Right lobe of liver (tissue), 6 donors: ENCODE results near the gene MACF1. TPM values are rescaled to one million over a fixed set of nuclear protein-coding genes. Genes with fewer than 3 reads are reported as not detected.
A peak's percentile ranks its signal among the peaks of the same experiment; 100 is the strongest.
"Not testable (repeated sequence)": the region's sequence is repeated elsewhere in the genome, so short reads cannot be mapped to it uniquely, and the experiment has no call there.

ENCODE experiments used
- ATAC-seq, 4 donors: fragments of 200-7000 bp; cut with Tn5 transposase; one replicate each; pipeline ENCODE4 v1.9.1; 2020; ENCODE audit warnings: mild to moderate bottlenecking in 4 of 4, moderate library complexity in 4 of 4
- DNase-seq, 3 donors: peaks; one replicate each; pipeline ENCODE4 v3.0.0-alpha.2; 2020
- H3K27ac ChIP-seq, 3 donors: fragments of 200-600 bp; one replicate each; pipeline ENCODE4 v1.8.0; 2022
- H3K27me3 ChIP-seq, 2 donors: fragments of 200-600 bp; one replicate each; pipeline ENCODE4 v1.8.0; 2022
- H3K36me3 ChIP-seq, 4 donors: fragments of 200-600 bp; sonication (generic) in 1 of 4; one replicate each; pipeline versions ENCODE4 v1.5.1 to v1.8.0; 2017 to 2022; ENCODE audit warnings: control low read depth in 1 of 4
- H3K4me1 ChIP-seq, 4 donors: fragments of 200-600 bp; sonication (generic) in 1 of 4; one replicate each; pipeline versions ENCODE4 v1.5.1 to v1.8.0; 2017 to 2022; ENCODE audit warnings: control low read depth in 1 of 4
- H3K4me3 ChIP-seq, 3 donors: fragments of 200-600 bp; one replicate each; pipeline ENCODE4 v1.8.0; 2022
- H3K9me3 ChIP-seq, 4 donors: fragments of 200-600 bp; sonication (generic) in 1 of 4; one replicate each; pipeline versions ENCODE4 v1.5.1 to v1.8.0; 2017 to 2022; ENCODE audit warnings: control low read depth in 1 of 4
- POLR2A ChIP-seq: fragments of 450-650 bp; IDR thresholded peaks from one replicate; pipeline ENCODE4 v1.6.1; 2017; ENCODE audit warnings: antibody characterized with exemption, mild to moderate bottlenecking
- WGBS: methylation state at CpG from one replicate; pipeline ENCODE4 v1.1.6; 2018; ENCODE audit warnings: low coverage, low lambda C conversion rate; ENCODE audit not compliant: insufficient coverage; ENCODE audit errors: missing lambda C conversion rate; 5-methylcytosine and 5-hydroxymethylcytosine counted together
- intact Hi-C, 2 donors: fragments of 100-400 bp; cut with DNase I; formaldehyde crosslinking; loops; one replicate each; pipeline versions ENCODE4 v1.11.2 to v1.14.1; 2022
- total RNA-seq, 6 experiments: library from RNA; depleted of rRNA in 2 of 6; stranded (reverse); fragments of >200 nt in 2 of 6; fragmentation: NEBNext Ultra II Directional in 3 of 6; extraction: Animal tissue kit (Norgen Biotek cat#: 25700) in 3 of 6; gene quantifications; one replicate each; pipeline versions ENCODE4 v1.1.0 to v1.2.4, GENCODE V29; 2016 to 2023
- TF ChIP-seq, protein P1 (sequence below), 4 donors: fragments of 200-600 bp in 3 of 4; fragments of 450-650 bp in 1 of 4; IDR thresholded peaks; one replicate each; pipeline versions ENCODE4 v1.5.1 to v1.8.0; 2016 to 2022; ENCODE audit warnings: antibody characterized with exemption in 4 of 4, mild to moderate bottlenecking in 2 of 4
- donor health status: DM: no; HTN: yes; CAD: no.
- donor health status: DM: no; HTN: no; CAD: no.
- donor health status: DM: no; HTN: no; CAD: no.
- donor health status: DM: no; HTN: yes; CAD: no.
- donor health status: DM: no; HTN: yes; CAD: no.

MACF1 gene
- total RNA-seq, 6 experiments from 2014 or later = 78.4 to 141 (median 100) TPM

DNA sequence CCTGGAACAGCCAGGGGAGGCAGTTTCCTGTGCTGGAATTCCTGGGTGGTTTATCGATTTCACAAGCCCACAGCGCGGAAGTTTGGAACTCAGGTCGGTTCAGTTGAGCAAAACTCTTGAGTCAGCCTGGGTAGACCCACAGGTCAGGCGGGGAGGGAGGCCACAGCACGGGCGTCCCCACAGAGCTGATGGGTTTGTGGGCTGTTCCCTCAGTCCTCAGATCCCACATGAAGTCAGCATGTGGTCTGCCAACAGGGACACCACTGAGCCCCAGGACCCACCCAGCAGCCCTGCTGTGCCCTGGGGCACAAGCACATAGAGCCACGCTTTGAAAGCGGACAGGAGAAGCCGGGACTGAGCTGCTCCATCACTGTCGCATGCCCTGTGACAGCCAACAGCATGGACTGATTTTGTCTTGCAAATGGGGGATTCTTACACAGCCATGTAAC lies 304.4 kb downstream of the MACF1 start:
- no peak for TF ChIP-seq POLR2A
- TF ChIP-seq, protein P1, sequence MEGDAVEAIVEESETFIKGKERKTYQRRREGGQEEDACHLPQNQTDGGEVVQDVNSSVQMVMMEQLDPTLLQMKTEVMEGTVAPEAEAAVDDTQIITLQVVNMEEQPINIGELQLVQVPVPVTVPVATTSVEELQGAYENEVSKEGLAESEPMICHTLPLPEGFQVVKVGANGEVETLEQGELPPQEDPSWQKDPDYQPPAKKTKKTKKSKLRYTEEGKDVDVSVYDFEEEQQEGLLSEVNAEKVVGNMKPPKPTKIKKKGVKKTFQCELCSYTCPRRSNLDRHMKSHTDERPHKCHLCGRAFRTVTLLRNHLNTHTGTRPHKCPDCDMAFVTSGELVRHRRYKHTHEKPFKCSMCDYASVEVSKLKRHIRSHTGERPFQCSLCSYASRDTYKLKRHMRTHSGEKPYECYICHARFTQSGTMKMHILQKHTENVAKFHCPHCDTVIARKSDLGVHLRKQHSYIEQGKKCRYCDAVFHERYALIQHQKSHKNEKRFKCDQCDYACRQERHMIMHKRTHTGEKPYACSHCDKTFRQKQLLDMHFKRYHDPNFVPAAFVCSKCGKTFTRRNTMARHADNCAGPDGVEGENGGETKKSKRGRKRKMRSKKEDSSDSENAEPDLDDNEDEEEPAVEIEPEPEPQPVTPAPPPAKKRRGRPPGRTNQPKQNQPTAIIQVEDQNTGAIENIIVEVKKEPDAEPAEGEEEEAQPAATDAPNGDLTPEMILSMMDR (IDR thresholded peaks at IDR 0.05) = no peak
- DNase-seq (no peak), ATAC-seq (peak in 2 of 4 donors; percentile 44 to 49)
- H3K36me3 ChIP-seq = no peaks in the 10 kb centered on the region
- H3K4me1 ChIP-seq = no peaks in the 10 kb centered on the region
- H3K9me3 ChIP-seq = no peaks in the 10 kb centered on the region
- 25% methylated on average over 4 of the region's 11 CpGs for WGBS
- H3K27ac ChIP-seq = no peak overlapping the region
- no peak overlapping the region for H3K4me3 ChIP-seq
- intact Hi-C loops = no loop called here
- H3K27me3 ChIP-seq = no peaks in the 10 kb centered on the region

DNA sequence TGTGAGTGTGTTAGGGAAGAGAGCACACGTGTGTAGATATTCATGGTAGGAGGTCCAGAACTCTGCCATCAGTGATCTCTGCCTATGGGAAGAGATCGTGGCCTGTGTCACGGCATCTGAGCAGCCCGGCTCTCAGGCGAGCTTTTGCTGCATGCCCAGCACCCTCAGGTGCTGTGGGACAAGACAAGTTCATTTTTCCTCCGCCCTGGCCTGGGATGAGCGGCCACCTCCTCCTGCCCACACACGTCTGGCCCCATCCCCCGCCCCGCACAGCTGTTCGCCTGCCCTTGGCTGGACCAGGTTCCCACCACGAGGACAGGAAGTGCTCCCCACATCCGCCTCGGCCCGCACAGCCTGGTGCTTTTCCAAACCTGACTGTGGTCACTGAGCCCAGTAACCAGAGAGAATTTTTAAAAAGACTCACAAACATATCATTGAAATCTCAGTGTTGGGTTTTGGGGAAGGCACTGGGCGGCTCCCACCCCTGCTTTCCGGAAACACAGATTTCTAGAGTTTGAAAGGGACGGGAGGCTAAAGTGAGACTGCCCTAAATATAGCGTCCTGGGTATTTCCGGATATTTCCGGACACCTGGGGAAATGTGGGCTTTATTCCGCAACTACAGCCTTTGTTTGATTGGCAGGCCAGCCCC lies 305.0 kb downstream of the MACF1 start:
- TF ChIP-seq, protein P1 (IDR thresholded peaks at IDR 0.05) = no peak
- TF ChIP-seq POLR2A = no peak
- DNase-seq (peak in 1 of 3 donors; percentile 46), ATAC-seq (peak; percentile 40 to 65 (median 58))
- H3K27me3 ChIP-seq = no peaks in the 10 kb centered on the region
- no peak overlapping the region for H3K27ac ChIP-seq
- H3K9me3 ChIP-seq = no peaks in the 10 kb centered on the region
- no peak overlapping the region for H3K4me3 ChIP-seq
- intact Hi-C loops = no loop called here
- no peaks in the 10 kb centered on the region for H3K36me3 ChIP-seq
- H3K4me1 ChIP-seq = no peaks in the 10 kb centered on the region
- 37% methylated on average over 4 of the region's 22 CpGs for WGBS

DNA sequence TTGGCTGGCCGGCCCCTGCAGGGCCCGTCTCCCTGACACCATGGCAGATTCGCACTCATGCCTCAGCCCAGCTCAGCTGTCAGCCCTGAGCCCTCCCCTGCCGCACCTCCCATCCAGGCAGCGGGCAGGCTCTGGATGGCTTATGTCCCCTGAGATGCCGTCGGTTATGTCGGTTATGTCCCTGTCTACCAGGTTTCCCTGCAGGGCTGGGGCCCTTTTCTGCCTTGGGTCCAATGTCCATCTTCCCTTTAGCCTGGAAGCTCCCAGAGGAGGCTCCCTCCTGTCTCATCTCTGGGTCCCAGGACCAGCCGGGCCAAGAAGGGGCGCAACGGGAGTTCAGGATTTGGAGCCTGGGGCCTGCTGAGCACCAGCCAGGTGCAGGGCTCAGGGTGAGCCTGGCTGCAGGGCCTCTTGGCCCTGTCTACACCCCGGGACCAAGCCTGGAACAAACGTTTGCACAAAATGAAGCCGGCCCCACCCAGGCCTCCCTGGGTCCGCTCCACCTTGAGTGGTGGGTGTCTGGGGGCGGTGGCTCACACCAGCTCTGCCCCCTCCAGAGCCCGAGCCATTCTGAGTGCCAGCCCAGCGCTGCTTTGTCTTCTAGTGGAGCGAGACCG lies 306.2 kb downstream of the MACF1 start:
- WGBS = 20% methylated on average over 1 of the region's 20 CpGs
- DNase-seq = not testable (repeated sequence)

DNA sequence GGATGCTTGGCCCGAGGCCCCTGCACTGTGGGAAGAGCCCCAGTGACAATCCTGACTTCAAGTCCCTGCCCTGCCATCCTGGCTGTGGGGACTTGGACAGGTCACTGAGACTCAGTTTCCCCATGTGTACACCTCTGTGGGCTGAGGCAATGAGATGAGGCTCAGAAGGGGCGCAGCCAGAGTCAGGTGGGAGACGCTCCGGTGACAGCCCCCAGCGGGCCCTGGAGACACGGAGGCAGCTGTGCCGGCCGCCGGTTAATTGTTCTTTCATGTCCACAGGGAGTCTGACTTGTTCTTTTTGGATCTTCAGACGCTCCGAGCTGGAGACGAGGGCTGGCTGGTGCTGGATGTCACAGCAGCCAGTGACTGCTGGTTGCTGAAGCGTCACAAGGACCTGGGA lies 307.0 kb downstream of the MACF1 start:
- H3K9me3 ChIP-seq, H3K4me1 ChIP-seq, H3K27ac ChIP-seq, H3K36me3 ChIP-seq, ATAC-seq, DNase-seq, H3K4me3 ChIP-seq, H3K27me3 ChIP-seq, intact Hi-C loops: not testable (repeated sequence)
- WGBS = no CpG with 5 or more reads among the region's 13 CpGs

More for the DNA sequence above, 306.2 kb downstream of the MACF1 start:
- H3K36me3 ChIP-seq, H3K9me3 ChIP-seq, ATAC-seq, H3K4me3 ChIP-seq, intact Hi-C loops, H3K27me3 ChIP-seq, H3K27ac ChIP-seq, H3K4me1 ChIP-seq: not testable (repeated sequence)

DNA sequence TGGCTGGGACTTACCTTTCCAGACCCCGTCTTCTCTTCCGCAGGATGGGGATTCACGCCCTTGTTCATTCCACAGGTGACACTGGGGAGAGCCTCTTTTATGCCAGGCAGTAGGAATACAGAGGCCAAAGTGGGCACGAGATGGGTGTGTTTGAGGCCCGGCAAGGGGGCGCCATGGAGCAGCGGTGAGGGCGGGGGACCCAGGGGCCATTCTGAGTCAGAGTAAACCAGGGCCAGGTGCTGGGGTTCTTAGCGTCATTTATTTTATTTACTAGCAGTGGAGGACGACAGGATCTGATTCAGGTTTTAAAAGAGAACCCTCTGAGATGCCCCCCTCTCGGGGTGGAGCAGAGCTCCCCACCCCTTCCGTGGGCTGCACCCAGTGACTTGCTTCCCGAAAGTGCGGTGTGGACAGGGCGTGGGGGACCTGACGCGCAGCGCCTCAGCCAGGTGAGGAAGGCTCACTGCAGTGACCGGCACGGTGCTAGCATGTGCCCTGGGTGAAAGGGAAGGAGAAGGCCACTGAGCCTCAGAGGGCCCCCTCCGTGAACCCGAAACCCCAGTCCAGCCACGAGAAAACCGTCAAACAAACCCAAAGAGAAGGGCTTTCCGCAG lies 307.8 kb downstream of the MACF1 start:
- H3K4me1 ChIP-seq, ATAC-seq, intact Hi-C loops, H3K27ac ChIP-seq, DNase-seq, H3K36me3 ChIP-seq, H3K27me3 ChIP-seq, H3K4me3 ChIP-seq, H3K9me3 ChIP-seq: not testable (repeated sequence)
- 61% methylated on average over 5 of the region's 25 CpGs for WGBS

DNA sequence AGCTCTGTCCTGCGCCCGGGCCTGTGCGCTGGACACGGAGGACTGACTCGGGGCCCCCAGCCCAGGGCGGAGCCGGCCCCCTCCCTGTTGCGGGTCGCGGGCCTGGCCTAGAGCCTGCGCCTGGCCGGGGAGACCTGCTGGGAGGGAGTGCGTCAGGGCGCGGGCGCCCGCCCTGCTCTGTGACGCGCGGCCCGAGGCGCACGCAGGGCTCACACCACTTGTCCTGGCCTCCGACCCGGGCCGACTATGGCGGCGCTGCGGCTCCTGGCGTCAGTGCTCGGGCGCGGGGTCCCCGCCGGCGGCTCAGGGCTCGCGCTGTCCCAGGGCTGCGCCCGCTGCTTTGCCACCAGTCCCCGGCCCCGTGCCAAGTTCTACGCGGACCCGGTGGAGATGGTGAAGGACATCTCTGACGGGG lies 310.2 kb downstream of the MACF1 start:
- peak; percentile 34 to 52 (median 46) for ATAC-seq
- intact Hi-C loops, H3K4me1 ChIP-seq, H3K27ac ChIP-seq, H3K27me3 ChIP-seq, H3K36me3 ChIP-seq, DNase-seq, H3K9me3 ChIP-seq: not testable (repeated sequence)
- H3K4me3 ChIP-seq = peak overlapping the region in 2 of 3 donors; percentile 18 to 37
- no CpG with 5 or more reads among the region's 46 CpGs for whole genome bisulfite sequencing

DNA sequence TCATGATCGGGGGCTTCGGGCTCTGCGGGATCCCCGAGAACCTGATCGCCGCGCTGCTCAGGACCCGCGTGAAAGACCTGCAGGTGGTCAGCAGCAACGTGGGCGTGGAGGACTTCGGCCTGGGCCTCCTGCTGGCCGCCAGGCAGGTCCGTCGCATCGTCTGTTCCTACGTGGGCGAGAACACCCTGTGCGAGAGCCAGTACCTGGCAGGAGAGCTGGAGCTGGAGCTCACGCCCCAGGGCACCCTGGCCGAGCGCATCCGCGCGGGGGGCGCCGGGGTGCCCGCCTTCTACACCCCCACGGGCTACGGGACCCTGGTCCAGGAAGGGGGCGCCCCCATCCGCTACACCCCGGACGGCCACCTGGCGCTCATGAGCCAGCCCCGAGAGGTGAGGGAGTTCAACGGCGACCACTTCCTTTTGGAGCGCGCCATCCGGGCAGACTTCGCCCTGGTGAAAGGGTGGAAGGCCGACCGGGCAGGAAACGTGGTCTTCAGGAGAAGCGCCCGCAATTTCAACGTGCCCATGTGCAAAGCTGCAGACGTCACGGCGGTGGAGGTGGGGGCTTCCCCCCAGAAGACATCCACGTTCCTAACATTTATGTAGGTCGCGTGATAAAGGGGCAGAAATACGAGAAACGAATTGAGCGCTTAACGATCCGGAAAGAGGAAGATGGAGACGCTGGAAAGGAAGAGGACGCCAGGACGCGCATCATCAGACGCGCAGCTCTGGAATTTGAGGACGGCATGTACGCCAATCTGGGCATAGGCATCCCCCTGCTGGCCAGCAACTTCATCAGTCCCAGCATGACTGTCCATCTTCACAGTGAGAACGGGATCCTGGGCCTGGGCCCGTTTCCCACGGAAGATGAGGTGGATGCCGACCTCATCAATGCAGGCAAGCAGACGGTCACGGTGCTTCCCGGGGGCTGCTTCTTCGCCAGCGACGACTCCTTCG lies 310.9 kb downstream of the MACF1 start:
- WGBS = 21% methylated on average over 17 of the region's 78 CpGs
- H3K4me1 ChIP-seq, H3K27ac ChIP-seq, H3K36me3 ChIP-seq, DNase-seq, H3K9me3 ChIP-seq, intact Hi-C loops, H3K27me3 ChIP-seq: not testable (repeated sequence)
- peak overlapping the region in 2 of 3 donors; percentile 18 to 37 for H3K4me3 ChIP-seq
- peak; percentile 7 to 43 (median 24) for ATAC-seq

DNA sequence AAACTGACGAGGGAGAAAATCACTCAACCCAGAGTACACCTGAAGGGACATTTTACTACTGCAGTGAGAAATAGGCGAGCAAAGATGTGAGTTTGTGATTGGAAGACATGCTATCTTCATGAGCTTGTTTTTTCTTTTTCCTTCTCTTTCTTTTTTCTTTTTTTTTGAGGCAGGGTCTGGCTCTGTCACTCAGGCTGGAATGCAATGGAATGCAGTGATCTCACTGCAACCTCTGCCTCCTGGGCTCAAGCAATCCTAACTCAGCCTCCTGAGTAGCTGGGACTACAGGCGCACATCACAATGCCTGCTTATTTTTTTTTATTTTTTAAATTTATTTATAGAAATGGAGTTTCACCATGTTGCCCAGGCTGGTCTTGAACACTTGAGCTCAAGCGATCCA lies 312.3 kb downstream of the MACF1 start:
- DNase-seq, H3K4me1 ChIP-seq, H3K27ac ChIP-seq, intact Hi-C loops, H3K4me3 ChIP-seq, H3K9me3 ChIP-seq, H3K36me3 ChIP-seq, ATAC-seq, H3K27me3 ChIP-seq: not testable (repeated sequence)
- WGBS = 100% methylated on average over 2 of the region's 4 CpGs
